Astrocyte (in vitro differentiated cells and primary cell): ENCODE measurements around the gene ATP2B2. TPM values are rescaled to one million over a fixed set of nuclear protein-coding genes. Genes with fewer than 3 reads are reported as not detected.

Experiments
- DNase-seq: peaks from one replicate; pipeline ENCODE4 v3.0.0-alpha.2; 2010; ENCODE audit warnings: low read depth
- FAIRE-seq: peaks from 2 replicates; lab custom pipeline; 2011; peaks lifted over from hg19 to GRCh38; lab: Jason Lieb, UNC
- H2AFZ ChIP-seq: 2 replicates; pipeline ENCODE4 v1.6.0; 2012; ENCODE audit warnings: low read depth, low read length, inconsistent platforms
- H3K27ac ChIP-seq: 2 replicates; pipeline ENCODE4 v1.5.1; 2011; ENCODE audit warnings: low read depth, low read length, inconsistent platforms
- H3K27me3 ChIP-seq: 2 replicates; pipeline ENCODE4 v1.6.0; 2011; ENCODE audit warnings: low read length, inconsistent platforms; ENCODE audit not compliant: insufficient read depth
- H3K36me3 ChIP-seq: 2 replicates; pipeline ENCODE4 v1.5.1; 2011; ENCODE audit warnings: low read length, inconsistent platforms; ENCODE audit not compliant: insufficient read depth
- H3K4me1 ChIP-seq: 2 replicates; pipeline ENCODE4 v1.5.1; 2011; ENCODE audit warnings: low read length, inconsistent platforms; ENCODE audit not compliant: insufficient read depth
- H3K4me2 ChIP-seq: 2 replicates; pipeline ENCODE4 v1.6.0; 2012; ENCODE audit warnings: low read length, inconsistent platforms
- H3K4me3 ChIP-seq: 2 replicates; pipeline ENCODE4 v1.5.1; 2011; ENCODE audit warnings: low read depth, mild to moderate bottlenecking, low read length, inconsistent platforms; ENCODE audit not compliant: insufficient read depth
- H3K79me2 ChIP-seq: 2 replicates; pipeline ENCODE4 v1.6.0; 2012; ENCODE audit warnings: mild to moderate bottlenecking, low read length, inconsistent platforms; ENCODE audit not compliant: insufficient read depth
- H3K9ac ChIP-seq: 2 replicates; pipeline ENCODE4 v1.6.0; 2012; ENCODE audit warnings: mild to moderate bottlenecking, low read length, inconsistent platforms
- H3K9me3 ChIP-seq: 2 replicates; pipeline ENCODE4 v1.5.1; 2012; ENCODE audit warnings: low read depth, mild to moderate bottlenecking, low read length, inconsistent platforms; ENCODE audit not compliant: insufficient read depth
- H4K20me1 ChIP-seq: 2 replicates; pipeline ENCODE4 v1.6.0; 2012; ENCODE audit warnings: low read length, inconsistent platforms; ENCODE audit not compliant: insufficient read depth
- H3K27ac Mint-ChIP-seq: one replicate; pipeline ENCODE4 v1.8.0; 2021; ENCODE audit warnings: mild to moderate bottlenecking, mixed read lengths; ENCODE audit not compliant: unreplicated experiment
- H3K27me3 Mint-ChIP-seq: one replicate; pipeline ENCODE4 v1.8.0; 2021; ENCODE audit warnings: low read depth, mixed read lengths; ENCODE audit not compliant: unreplicated experiment
- H3K36me3 Mint-ChIP-seq: one replicate; pipeline ENCODE4 v1.8.0; 2021; ENCODE audit warnings: low read depth, mixed read lengths; ENCODE audit not compliant: unreplicated experiment
- H3K4me1 Mint-ChIP-seq: one replicate; pipeline ENCODE4 v1.8.0; 2021; ENCODE audit warnings: low read depth, mixed read lengths; ENCODE audit not compliant: unreplicated experiment
- H3K4me3 Mint-ChIP-seq: one replicate; pipeline ENCODE4 v1.8.0; 2021; ENCODE audit warnings: mild to moderate bottlenecking, moderate library complexity, mixed read lengths; ENCODE audit not compliant: unreplicated experiment
- H3K9me3 Mint-ChIP-seq: one replicate; pipeline ENCODE4 v1.8.0; 2021; ENCODE audit warnings: mild to moderate bottlenecking, mixed read lengths; ENCODE audit not compliant: unreplicated experiment
- CTCF ChIP-seq: IDR thresholded peaks from 2 replicates; pipeline ENCODE4 v1.5.1; 2011; ENCODE audit warnings: low read depth, mild to moderate bottlenecking, inconsistent platforms, low read length, moderate library complexity; ENCODE audit not compliant: insufficient read depth
- EZH2 ChIP-seq: IDR thresholded peaks from 2 replicates; pipeline ENCODE4 v1.6.1; 2012; ENCODE audit warnings: mild to moderate bottlenecking, low read length, inconsistent platforms; ENCODE audit not compliant: insufficient read depth
- total RNA-seq: library from RNA; stranded (reverse); gene quantifications from 2 replicates; pipeline ENCODE4 v1.2.1, GENCODE V29; 2021

Gene ATP2B2
- total RNA-seq, 1 donor from 2014 or later, result 0.05 TPM

GRCh38 chr3:10534066-10534465, 28.7 kb upstream of the ATP2B2 start:
- DNase-seq (no peak), FAIRE-seq (no peak)
- no peak overlapping the region for H2AFZ ChIP-seq
- no peaks in the 10 kb centered on the region for H4K20me1 ChIP-seq
- H3K9me3 ChIP-seq, result no peaks in the 10 kb centered on the region
- H3K9ac ChIP-seq, result no peak overlapping the region
- H3K27ac ChIP-seq, result no peak overlapping the region
- peaks cover 2% of the 10 kb centered on the region for H3K4me1 Mint-ChIP-seq
- no peaks in the 10 kb centered on the region for H3K4me1 ChIP-seq
- H3K36me3 Mint-ChIP-seq, result peaks cover 1% of the 10 kb centered on the region
- no peak for TF ChIP-seq CTCF
- TF ChIP-seq EZH2, result no peak
- H3K4me3 Mint-ChIP-seq, result no peak overlapping the region
- H3K9me3 Mint-ChIP-seq, result peaks cover under 1% of the 10 kb centered on the region
- H3K79me2 ChIP-seq, result no peaks in the 10 kb centered on the region
- no peak overlapping the region for H3K4me3 ChIP-seq
- no peak overlapping the region for H3K27ac Mint-ChIP-seq
- no peaks in the 10 kb centered on the region for H3K36me3 ChIP-seq
- peaks cover 9% of the 10 kb centered on the region for H3K27me3 ChIP-seq
- H3K27me3 Mint-ChIP-seq, result peaks cover 40% of the 10 kb centered on the region
- H3K4me2 ChIP-seq, result no peak overlapping the region

- H3K4me1 ChIP-seq, result no peaks in the 10 kb centered on the region
- H3K4me2 ChIP-seq, result no peak overlapping the region
- no peak overlapping the region for H3K4me3 Mint-ChIP-seq
- no peak overlapping the region for H3K27ac ChIP-seq
- DNase-seq (no peak), FAIRE-seq (no peak)
- no peak overlapping the region for H2AFZ ChIP-seq
- peaks cover 39% of the 10 kb centered on the region for H3K27me3 Mint-ChIP-seq
- H3K4me1 Mint-ChIP-seq, result peaks cover 2% of the 10 kb centered on the region
- no peaks in the 10 kb centered on the region for H3K79me2 ChIP-seq
- TF ChIP-seq EZH2 (no peak), CTCF (no peak)
- H3K9me3 ChIP-seq, result no peaks in the 10 kb centered on the region
- no peak overlapping the region for H3K27ac Mint-ChIP-seq
- H3K9ac ChIP-seq, result no peak overlapping the region
- H3K9me3 Mint-ChIP-seq, result no peaks in the 10 kb centered on the region
- H3K27me3 ChIP-seq, result peaks cover 9% of the 10 kb centered on the region
- H3K36me3 Mint-ChIP-seq, result peaks cover 1% of the 10 kb centered on the region
- no peak overlapping the region for H3K4me3 ChIP-seq
- no peaks in the 10 kb centered on the region for H4K20me1 ChIP-seq
- no peaks in the 10 kb centered on the region for H3K36me3 ChIP-seq
These were observed 28.3 kb upstream of the ATP2B2 start for GRCh38 chr3:10533737-10534023.

GRCh38 chr3:10532939-10533736, 27.8 kb upstream of the ATP2B2 start:
- Histone ChIP-seq H3K36me3 (no peaks in the 10 kb centered on the region), H3K27me3 (peaks cover 9% of the 10 kb centered on the region), H3K4me3 (no peak overlapping the region), H3K9ac (no peak overlapping the region), H3K4me2 (no peak overlapping the region), H3K4me1 (no peaks in the 10 kb centered on the region), H3K9me3 (no peaks in the 10 kb centered on the region), H4K20me1 (no peaks in the 10 kb centered on the region), H3K79me2 (no peaks in the 10 kb centered on the region), H2AFZ (no peak overlapping the region), H3K27ac (no peak overlapping the region)
- H3K36me3 Mint-ChIP-seq, result peaks cover 1% of the 10 kb centered on the region
- TF ChIP-seq CTCF (no peak), EZH2 (no peak)
- DNase-seq, result no peak
- H3K27me3 Mint-ChIP-seq, result peaks cover 40% of the 10 kb centered on the region
- H3K4me1 Mint-ChIP-seq, result peaks cover 2% of the 10 kb centered on the region
- H3K27ac Mint-ChIP-seq, result no peak overlapping the region
- no peak for FAIRE-seq
- no peak overlapping the region for H3K4me3 Mint-ChIP-seq
- no peaks in the 10 kb centered on the region for H3K9me3 Mint-ChIP-seq
